Nephron progenitor cell (in vitro differentiated cells): Measurements from ENCODE around the gene ASGR1.
"Not testable (repeated sequence)": the region's sequence is repeated elsewhere in the genome, so short reads cannot be mapped to it uniquely, and the experiment has no call there.

ENCODE experiments used
- DNase-seq: peaks from one replicate; pipeline ENCODE4 v3.0.0; 2021
- H3K27ac Mint-ChIP-seq: 2 replicates; pipeline ENCODE4 v1.8.0; 2021; ENCODE audit warnings: mild to moderate bottlenecking, moderate library complexity, mixed read lengths
- H3K27me3 Mint-ChIP-seq: 2 replicates; pipeline ENCODE4 v1.8.0; 2021; ENCODE audit warnings: mild to moderate bottlenecking, low read depth, mixed read lengths; ENCODE audit not compliant: poor library complexity
- H3K36me3 Mint-ChIP-seq: 2 replicates; pipeline ENCODE4 v1.8.0; 2021; ENCODE audit warnings: low read depth, mixed read lengths
- H3K4me1 Mint-ChIP-seq: 2 replicates; pipeline ENCODE4 v1.8.0; 2021; ENCODE audit warnings: mixed read lengths
- H3K4me3 Mint-ChIP-seq: 2 replicates; pipeline ENCODE4 v1.8.0; 2021; ENCODE audit warnings: mild to moderate bottlenecking, moderate library complexity, mixed read lengths
- H3K9me3 Mint-ChIP-seq: 2 replicates; pipeline ENCODE4 v1.8.0; 2021; ENCODE audit warnings: mild to moderate bottlenecking, moderate library complexity, mixed read lengths
- TF ChIP-seq, protein P1 (sequence below): fragments of 200-600 bp; sonication (generic); IDR thresholded peaks from 2 replicates; pipeline ENCODE4 v1.5.0; 2021; ENCODE audit warnings: antibody characterized with exemption

ASGR1 gene

DNA sequence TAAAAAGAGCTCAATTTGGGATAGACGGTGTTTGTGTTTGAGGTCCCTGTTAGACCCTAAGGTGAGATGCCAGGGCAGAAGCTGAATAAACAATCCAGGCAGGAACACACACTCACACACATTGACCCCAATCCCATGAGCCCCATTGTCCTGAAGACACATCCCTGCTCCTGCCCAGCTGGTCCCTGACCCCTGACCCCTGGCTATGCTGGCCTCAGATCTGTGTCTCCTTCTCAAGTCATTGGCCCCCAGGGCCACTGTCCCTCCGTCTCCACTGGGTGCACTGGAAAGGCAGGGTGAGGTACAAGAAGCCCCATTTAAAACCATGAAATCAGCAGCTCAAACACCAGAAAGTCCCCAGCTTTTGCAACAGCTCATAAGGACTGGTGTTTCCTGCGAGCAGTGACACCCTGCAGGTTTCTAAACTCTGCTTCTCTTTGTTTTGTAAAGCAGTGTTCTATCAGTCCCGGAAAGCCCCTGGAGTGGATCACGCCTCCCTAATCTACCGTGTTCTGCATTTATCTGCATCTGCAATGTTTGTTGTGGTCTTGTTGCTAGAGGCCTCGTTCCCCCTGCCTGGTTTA is 46.6 kb downstream of the ASGR1 start:
- TF ChIP-seq, protein P1, sequence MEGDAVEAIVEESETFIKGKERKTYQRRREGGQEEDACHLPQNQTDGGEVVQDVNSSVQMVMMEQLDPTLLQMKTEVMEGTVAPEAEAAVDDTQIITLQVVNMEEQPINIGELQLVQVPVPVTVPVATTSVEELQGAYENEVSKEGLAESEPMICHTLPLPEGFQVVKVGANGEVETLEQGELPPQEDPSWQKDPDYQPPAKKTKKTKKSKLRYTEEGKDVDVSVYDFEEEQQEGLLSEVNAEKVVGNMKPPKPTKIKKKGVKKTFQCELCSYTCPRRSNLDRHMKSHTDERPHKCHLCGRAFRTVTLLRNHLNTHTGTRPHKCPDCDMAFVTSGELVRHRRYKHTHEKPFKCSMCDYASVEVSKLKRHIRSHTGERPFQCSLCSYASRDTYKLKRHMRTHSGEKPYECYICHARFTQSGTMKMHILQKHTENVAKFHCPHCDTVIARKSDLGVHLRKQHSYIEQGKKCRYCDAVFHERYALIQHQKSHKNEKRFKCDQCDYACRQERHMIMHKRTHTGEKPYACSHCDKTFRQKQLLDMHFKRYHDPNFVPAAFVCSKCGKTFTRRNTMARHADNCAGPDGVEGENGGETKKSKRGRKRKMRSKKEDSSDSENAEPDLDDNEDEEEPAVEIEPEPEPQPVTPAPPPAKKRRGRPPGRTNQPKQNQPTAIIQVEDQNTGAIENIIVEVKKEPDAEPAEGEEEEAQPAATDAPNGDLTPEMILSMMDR: no peak
- DNase-seq: peak; percentile 45
- H3K9me3 Mint-ChIP-seq: no peaks in the 10 kb centered on the region
- peak overlapping the region; percentile 96 for H3K27ac Mint-ChIP-seq
- H3K4me1 Mint-ChIP-seq: peaks cover 67% of the 10 kb centered on the region
- H3K36me3 Mint-ChIP-seq: no peaks in the 10 kb centered on the region
- peaks cover 3% of the 10 kb centered on the region for H3K27me3 Mint-ChIP-seq
- peak overlapping the region; percentile 40 for H3K4me3 Mint-ChIP-seq

DNA sequence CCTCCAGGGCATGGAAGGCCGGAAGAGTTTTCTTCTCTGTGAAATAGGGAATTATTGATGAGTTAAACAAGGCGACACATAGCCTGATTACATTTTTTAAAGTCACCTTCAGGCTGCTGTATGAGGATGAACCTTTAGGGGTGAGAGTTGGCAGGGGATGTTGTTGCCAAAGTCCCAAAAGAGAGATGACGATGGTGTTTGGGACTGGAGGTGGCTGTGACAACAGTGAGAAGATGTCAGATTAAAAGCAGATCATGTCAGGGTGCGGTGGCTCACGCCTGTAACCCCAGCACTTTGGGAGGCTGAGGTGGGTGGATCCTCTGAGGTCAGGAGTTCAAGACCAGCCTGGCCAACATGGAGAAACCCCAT is 47.8 kb downstream of the ASGR1 start:
- peak overlapping the region; percentile 68 for H3K27ac Mint-ChIP-seq
- H3K4me1 Mint-ChIP-seq: peaks cover 62% of the 10 kb centered on the region
- no peaks in the 10 kb centered on the region for H3K36me3 Mint-ChIP-seq
- H3K9me3 Mint-ChIP-seq: no peaks in the 10 kb centered on the region
- peak overlapping the region; percentile 47 for H3K4me3 Mint-ChIP-seq
- peaks cover 6% of the 10 kb centered on the region for H3K27me3 Mint-ChIP-seq
- TF ChIP-seq, protein P1: no peak
- DNase-seq: no peak

DNA sequence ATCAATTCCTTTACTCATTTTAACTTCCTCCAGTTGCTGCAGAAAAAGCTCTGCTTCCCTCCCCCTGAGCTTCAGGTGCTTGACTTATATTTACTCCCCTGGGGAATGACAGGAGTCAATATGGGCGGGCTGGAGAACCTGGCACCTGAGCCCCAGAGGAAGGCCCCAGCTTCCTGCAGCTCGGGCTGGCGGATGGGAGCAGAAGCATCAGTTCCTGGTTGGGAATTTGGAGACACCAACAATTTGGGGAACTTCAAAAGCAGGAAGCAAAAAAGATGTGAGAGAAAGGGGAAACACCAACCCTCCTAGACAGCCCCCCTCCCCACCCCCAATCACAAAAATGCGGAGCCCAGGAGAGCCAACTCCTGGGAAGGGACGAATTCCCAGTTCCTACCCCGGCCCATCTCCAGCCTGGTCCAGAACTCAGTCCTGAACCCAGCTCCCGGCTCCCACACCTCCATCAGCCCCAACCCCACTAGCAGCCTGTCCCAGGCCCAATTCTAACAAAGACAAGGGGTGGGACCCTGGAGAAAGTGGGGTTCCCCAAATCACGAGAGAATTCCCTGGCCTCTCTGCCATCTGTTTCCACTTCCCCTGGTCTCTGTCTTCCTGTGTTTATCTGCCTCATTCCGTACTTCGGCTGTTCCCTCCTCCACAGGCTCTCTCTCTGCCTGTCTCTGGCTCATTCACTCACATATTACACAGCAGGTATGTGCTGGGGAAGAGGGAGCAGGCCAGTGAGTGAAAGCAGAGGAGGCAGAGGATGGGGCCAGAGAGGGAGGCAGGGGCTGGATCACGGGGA is 48.3 kb downstream of the ASGR1 start:
- Mint-ChIP-seq H3K9me3 (no peaks in the 10 kb centered on the region), H3K27ac (peak overlapping the region; percentile 68), H3K27me3 (peaks cover 6% of the 10 kb centered on the region), H3K36me3 (no peaks in the 10 kb centered on the region), H3K4me1 (peaks cover 56% of the 10 kb centered on the region), H3K4me3 (peak overlapping the region; percentile 47)
- TF ChIP-seq, protein P1: no peak
- no peak for DNase-seq

DNA sequence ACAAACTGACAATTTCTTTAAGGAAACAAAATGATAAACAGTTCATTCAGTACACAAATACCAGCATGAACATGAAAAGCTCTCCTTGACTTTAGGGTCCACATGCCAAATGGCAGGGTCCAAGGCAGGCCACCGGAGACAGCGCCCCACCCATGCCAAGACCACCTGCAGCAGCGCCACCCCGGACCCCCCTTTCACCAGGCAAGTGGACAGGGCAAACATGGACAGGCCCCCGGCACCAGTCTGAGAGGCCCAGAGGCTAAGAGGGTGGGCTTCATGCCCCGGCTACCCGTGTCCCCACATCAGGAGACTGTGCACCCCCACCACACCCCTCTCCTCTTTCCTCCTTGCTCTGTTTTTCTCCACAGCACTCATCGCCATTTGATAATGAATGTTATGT is 49.9 kb downstream of the ASGR1 start:
- no peaks in the 10 kb centered on the region for H3K9me3 Mint-ChIP-seq
- TF ChIP-seq, protein P1: no peak
- peaks cover 6% of the 10 kb centered on the region for H3K27me3 Mint-ChIP-seq
- no peak for DNase-seq
- H3K4me1 Mint-ChIP-seq: peaks cover 51% of the 10 kb centered on the region
- H3K27ac Mint-ChIP-seq: peak overlapping the region; percentile 41
- no peaks in the 10 kb centered on the region for H3K36me3 Mint-ChIP-seq
- H3K4me3 Mint-ChIP-seq: no peak overlapping the region

DNA sequence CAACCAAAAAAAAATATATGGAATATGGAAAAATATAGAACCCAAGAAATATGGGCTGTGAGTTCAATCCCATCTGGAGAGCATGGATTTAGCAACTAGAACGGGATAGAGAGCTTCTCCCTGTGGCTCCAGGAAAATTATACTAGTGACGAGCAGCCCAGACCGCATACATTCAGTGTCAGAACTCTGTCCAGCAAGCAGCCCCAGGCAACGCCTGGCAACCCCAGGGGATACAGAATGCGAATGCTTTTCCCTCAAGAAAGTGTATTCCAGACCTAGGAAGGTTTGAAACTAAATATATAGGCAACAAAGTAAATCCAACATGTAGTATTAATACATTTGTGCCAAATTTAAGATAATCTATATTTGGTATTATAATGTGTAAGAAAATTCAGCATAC is 51.0 kb downstream of the ASGR1 start:
- no peak for DNase-seq
- Mint-ChIP-seq H3K4me3 (no peak overlapping the region), H3K27ac (no peak overlapping the region), H3K36me3 (no peaks in the 10 kb centered on the region), H3K4me1 (peaks cover 44% of the 10 kb centered on the region), H3K27me3 (peaks cover 6% of the 10 kb centered on the region), H3K9me3 (no peaks in the 10 kb centered on the region)
- TF ChIP-seq, protein P1: no peak

DNA sequence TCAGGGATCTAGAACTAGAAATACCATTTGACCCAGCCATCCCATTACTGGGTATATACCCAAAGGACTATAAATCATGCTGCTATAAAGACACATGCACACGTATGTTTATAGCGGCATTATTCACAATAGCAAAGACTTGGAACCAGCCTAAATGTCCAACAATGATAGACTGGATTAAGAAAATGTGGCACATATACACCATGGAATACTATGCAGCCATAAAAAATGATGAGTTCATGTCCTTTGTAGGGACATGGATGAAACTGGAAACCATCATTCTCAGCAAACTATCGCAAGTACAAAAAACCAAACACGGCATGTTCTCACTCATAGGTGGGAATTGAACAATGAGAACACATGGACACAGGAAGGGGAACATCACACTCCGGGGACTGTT is 51.7 kb downstream of the ASGR1 start:
- H3K27me3 Mint-ChIP-seq, H3K27ac Mint-ChIP-seq, H3K9me3 Mint-ChIP-seq, H3K36me3 Mint-ChIP-seq, H3K4me3 Mint-ChIP-seq, DNase-seq: not testable (repeated sequence)
- H3K4me1 Mint-ChIP-seq: peaks cover 37% of the 10 kb centered on the region

DNA sequence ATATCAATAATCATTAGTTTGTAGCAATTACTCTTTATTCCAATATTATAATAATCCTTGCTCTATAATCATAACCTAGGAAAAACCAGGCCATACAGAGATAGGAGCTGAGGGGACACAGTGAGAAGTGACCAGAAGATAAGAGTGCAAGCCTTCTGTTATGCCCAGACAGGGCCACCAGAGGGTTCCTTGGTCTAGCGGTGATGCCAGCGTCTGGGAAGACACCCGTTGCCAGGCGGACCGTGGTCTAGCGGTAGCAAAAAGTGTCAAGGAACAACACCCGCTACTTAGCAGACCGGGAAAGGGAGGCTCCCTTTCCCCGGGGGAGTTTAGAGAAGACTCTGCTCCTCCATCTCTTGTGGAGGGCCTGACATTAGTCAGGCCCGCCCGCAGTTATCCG is 52.8 kb downstream of the ASGR1 start:
- not testable (repeated sequence) for H3K9me3 Mint-ChIP-seq, H3K27me3 Mint-ChIP-seq, H3K27ac Mint-ChIP-seq, H3K36me3 Mint-ChIP-seq, H3K4me3 Mint-ChIP-seq, DNase-seq
- H3K4me1 Mint-ChIP-seq: peaks cover 27% of the 10 kb centered on the region
